ENCODE data around the gene SMIM44.
"Not testable (repeated sequence)": the region's sequence is repeated elsewhere in the genome, so short reads cannot be mapped to it uniquely, and the experiment has no call there.

Gene SMIM44

GRCh38 chr19:3483226-3483628, at the start of gene SMIM44:
TSS of gene SMIM44 (minus strand) at chr19:3483441. CDS start at chr19:3483403, 38 bp downstream.
- no peak for DNase-seq (ENCODE audit: low read depth in 2 of 2, low spot score in 1 of 2)

- no peak for DNase-seq (ENCODE audit: low read depth in 2 of 2, low spot score in 1 of 2)
Measured at GRCh38 chr19:3533033-3533432, 49.8 kb upstream of the SMIM44 start.

GRCh38 chr19:3532154-3532786, 49.0 kb upstream of the SMIM44 start:
- no peak for DNase-seq (ENCODE audit: low read depth in 2 of 2, low spot score in 1 of 2)

- no peak for DNase-seq (ENCODE audit: low read depth in 2 of 2, low spot score in 1 of 2)
Measured at GRCh38 chr19:3531716-3532115, 48.5 kb upstream of the SMIM44 start.

GRCh38 chr19:3530389-3530788, 47.1 kb upstream of the SMIM44 start:
- DNase-seq (ENCODE audit: low read depth in 2 of 2, low spot score in 1 of 2): no peak

- not testable (repeated sequence) for DNase-seq (ENCODE audit: low read depth in 2 of 2, low spot score in 1 of 2)
Measured at GRCh38 chr19:3529299-3529698, 46.1 kb upstream of the SMIM44 start.

GRCh38 chr19:3528539-3529211, 45.4 kb upstream of the SMIM44 start:
- no peak for DNase-seq (ENCODE audit: low read depth in 2 of 2, low spot score in 1 of 2)

GRCh38 chr19:3528080-3528479, 44.8 kb upstream of the SMIM44 start:
- DNase-seq (ENCODE audit: low read depth in 2 of 2, low spot score in 1 of 2): no peak

GRCh38 chr19:3527238-3527910, 44.1 kb upstream of the SMIM44 start:
- DNase-seq (ENCODE audit: low read depth in 2 of 2, low spot score in 1 of 2): no peak

- DNase-seq (ENCODE audit: low read depth in 2 of 2, low spot score in 1 of 2): no peak
Measured at GRCh38 chr19:3526507-3527237, 43.4 kb upstream of the SMIM44 start.

GRCh38 chr19:3524904-3525451, 41.7 kb upstream of the SMIM44 start:
- no peak for DNase-seq (ENCODE audit: low read depth in 2 of 2, low spot score in 1 of 2)

GRCh38 chr19:3524078-3524842, 41.0 kb upstream of the SMIM44 start:
- DNase-seq (ENCODE audit: low read depth in 2 of 2, low spot score in 1 of 2): no peak

- DNase-seq (ENCODE audit: low read depth in 2 of 2, low spot score in 1 of 2): no peak
Measured at GRCh38 chr19:3523361-3524077, 40.3 kb upstream of the SMIM44 start.

GRCh38 chr19:3522421-3523360, 39.5 kb upstream of the SMIM44 start:
- no peak for DNase-seq (ENCODE audit: low read depth in 2 of 2, low spot score in 1 of 2)

GRCh38 chr19:3521104-3521445, 37.8 kb upstream of the SMIM44 start:
- no peak for DNase-seq (ENCODE audit: low read depth in 2 of 2, low spot score in 1 of 2)

- DNase-seq (ENCODE audit: low read depth in 2 of 2, low spot score in 1 of 2): no peak
Measured at GRCh38 chr19:3520166-3521103, 37.2 kb upstream of the SMIM44 start.

- DNase-seq (ENCODE audit: low read depth in 2 of 2, low spot score in 1 of 2): no peak
Measured at GRCh38 chr19:3519126-3519525, 35.9 kb upstream of the SMIM44 start.

- no peak for DNase-seq (ENCODE audit: low read depth in 2 of 2, low spot score in 1 of 2)
Measured at GRCh38 chr19:3518659-3519058, 35.4 kb upstream of the SMIM44 start.
